ENCODE results near the gene TEDC2. TPM values are rescaled to one million over a fixed set of nuclear protein-coding genes. Genes with fewer than 3 reads are reported as not detected.
"Not testable (repeated sequence)": the region's sequence is repeated elsewhere in the genome, so short reads cannot be mapped to it uniquely, and the experiment has no call there.

Gene TEDC2, protein sequence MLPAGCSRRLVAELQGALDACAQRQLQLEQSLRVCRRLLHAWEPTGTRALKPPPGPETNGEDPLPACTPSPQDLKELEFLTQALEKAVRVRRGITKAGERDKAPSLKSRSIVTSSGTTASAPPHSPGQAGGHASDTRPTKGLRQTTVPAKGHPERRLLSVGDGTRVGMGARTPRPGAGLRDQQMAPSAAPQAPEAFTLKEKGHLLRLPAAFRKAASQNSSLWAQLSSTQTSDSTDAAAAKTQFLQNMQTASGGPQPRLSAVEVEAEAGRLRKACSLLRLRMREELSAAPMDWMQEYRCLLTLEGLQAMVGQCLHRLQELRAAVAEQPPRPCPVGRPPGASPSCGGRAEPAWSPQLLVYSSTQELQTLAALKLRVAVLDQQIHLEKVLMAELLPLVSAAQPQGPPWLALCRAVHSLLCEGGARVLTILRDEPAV
- polyA plus RNA-seq (ENCODE audit: insufficient read length in 3 of 3) = 1 to 10 TPM; 7.9 to 9.3 (median 9.0) TPM

DNA sequence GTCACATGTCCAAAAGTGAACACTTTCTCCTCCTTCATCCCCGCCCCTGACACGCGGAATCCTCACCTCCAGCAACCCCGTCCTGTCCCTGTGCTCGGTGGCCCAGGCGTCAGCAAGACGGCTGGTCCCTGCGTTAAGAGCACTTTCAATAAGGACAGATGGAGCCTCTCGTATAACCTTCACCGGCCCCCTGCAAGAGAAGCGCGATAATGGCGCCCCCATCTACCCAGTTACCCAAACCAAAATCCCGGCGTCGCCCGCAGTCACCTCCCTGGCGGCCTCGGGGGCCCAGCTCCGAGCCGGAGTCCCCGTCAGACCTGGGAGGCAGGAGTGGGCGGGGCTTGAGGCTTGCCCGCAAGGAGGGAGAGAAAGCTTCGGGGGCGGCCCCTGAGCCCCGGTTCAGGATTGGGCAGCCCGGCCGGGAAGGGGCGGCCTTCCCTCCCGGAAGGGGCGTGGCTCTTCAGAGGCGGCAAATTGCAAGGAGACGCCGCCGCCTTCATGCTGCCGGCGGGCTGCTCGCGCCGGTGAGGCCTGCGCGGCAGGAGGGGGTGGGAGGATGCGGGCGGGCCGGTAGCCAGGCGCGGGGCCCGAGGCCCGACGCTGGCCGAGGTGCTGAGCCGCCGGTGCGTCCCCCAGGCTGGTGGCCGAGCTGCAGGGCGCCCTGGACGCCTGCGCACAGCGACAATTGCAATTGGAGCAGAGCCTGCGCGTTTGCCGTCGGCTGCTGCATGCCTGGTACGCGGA is at the start of gene TEDC2:
TEDC2 (plus strand) TSS at position 463 of the 744 bp plus-strand sequence; CDS start at position 499, 36 bp downstream.
- DNase-seq (ENCODE audit: low read depth in 3 of 3, low spot score in 2 of 3) = peak in 2 of 3 donors; percentile 84 to 89

DNA sequence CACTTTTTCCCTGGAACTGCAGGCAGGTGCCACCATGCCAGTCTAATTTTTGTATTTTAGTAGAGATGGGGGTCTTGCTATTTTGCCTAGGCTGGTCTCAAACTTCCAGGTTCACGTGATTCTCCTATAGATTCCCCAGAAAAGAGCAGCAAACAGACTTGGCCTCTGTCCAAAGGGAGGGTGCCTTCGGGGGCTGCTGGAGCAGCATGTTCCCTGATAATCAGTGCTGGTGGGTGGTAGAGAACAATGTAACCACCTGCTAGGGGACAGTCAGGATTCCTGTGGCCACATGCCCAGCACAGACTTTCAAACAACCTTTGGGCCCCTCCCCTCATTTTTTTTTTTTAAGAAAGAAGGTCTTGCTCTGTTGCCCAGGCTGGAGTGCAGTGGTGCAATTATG is 44.8 kb upstream of the TEDC2 start:
- DNase-seq (ENCODE audit: low read depth in 3 of 3, low spot score in 2 of 3) = no peak

DNA sequence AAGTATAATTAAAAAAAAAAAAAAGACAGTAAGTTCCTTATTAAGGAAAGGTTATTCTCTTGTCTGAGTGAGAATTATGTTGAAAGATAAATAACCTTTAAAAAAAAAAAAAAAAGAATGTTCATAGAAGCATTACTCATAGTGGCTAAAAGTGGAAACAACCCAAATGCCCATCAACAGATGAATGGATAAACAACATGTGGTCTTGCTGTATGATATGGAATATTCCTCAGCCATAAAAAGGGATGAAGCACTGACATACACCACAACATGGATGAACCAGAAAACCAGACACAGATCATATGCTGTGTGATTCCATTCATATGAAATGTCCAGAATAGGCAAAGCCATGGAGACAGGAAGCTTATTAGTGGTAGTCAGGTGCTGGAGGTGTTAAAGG is 39.9 kb upstream of the TEDC2 start:
- DNase-seq (ENCODE audit: low read depth in 3 of 3, low spot score in 2 of 3) = no peak

DNA sequence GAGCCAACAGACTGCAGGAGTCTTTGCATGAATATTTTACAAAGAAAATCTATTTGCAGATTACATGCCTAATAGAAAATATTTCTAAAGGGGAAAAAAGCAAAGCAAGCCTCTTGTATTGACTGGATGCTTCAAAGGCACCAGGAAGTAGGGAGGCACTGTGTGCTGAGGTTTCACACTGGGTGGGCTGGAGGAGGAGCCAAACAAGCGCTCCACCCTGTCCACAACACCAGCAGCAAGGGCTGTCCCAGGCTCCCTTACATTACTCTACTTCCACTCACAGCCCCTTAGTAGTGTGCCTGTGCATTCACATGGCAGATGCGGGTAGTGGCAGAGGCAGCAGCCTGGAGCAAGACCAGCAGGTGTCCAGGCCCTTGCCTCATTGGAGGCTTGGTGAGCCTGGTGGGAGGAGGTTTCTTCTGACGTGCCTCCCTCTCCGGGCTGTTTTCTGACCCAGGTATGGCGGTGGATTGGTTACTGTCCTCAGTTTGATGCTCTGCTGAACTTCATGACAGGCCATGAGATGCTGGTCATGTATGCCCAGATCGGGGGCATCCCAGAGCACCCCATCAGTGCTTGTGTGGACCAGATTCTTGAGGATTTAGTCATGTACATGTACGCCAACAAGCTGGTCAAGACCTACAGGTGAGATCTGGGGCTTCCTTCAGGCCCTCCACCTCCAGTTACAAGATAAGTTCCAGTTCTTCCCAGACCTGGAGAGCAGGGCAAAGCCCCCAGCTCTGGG is 37.6 kb upstream of the TEDC2 start:
- no peak for DNase-seq (ENCODE audit: low read depth in 3 of 3, low spot score in 2 of 3)

DNA sequence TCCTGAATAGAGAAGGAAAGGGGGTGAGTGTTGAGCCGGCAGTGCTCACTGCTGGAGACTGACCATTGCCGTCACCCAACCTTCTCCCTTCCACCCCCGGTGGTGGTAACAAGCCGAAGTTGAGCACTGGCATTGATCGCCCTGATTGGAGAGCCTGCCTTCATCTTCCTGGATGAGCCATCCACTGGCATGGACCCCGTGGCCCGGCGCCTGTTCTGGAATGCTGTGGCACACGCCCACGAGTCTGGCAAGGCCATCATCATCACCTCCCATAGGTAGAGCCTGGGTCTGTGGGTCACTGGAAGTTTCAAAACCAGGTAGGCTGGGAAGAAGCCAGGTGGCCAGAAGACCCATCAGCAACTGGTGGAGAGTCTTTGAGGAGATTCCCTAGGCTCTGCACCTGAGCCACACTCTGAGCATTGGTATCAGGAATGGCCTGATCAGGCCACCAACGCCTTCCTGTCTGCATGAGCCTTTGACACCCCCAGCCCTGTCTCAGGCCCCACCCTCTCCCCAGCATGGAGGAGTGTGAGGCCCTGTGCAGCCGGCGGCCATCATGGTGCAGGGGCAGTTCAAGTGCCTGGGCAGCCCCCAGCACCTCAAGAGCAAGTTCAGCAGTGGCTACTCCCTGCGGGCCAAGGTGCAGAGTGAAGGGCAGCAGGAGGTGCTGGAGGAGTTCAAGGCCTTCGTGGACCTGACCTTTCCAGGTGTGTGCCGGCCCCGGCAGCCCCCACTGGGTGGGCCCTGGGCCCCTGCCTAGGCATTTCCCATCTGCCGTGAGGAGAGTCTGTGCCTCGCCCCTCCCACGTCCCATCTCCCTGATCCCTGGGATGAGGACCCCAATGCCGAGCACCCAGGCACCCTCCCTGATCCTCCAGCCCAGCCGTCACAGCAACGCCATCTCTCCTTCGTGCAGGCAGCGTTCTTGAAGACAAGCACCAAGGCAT is 35.6 kb upstream of the TEDC2 start:
- no peak for DNase-seq (ENCODE audit: low read depth in 3 of 3, low spot score in 2 of 3)

DNA sequence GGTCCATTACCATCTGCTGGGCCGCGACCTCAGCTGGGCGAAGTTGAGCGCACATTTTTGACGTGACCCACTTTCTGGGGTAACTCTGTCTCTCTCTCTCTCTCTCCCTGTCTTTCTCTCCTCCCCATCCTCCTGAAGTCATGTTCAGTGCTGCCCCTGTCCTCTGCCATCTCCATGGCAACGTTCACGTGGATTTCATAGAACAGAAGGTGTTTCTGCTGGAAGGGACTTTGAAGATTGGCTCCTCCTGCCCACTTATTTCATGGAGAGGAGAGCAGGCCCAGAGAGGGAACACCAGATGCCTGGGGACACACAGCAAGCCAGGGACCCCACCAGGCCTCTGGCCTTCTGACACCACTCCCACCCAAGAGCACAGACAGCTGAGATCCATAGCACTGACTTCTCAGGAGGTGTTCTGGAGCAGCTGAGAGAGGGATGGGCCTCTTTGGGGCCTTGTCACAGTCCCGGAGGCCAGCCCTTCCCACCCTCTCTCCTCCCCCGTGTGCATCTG is 34.8 kb upstream of the TEDC2 start:
- DNase-seq (ENCODE audit: low read depth in 3 of 3, low spot score in 2 of 3) = no peak

DNA sequence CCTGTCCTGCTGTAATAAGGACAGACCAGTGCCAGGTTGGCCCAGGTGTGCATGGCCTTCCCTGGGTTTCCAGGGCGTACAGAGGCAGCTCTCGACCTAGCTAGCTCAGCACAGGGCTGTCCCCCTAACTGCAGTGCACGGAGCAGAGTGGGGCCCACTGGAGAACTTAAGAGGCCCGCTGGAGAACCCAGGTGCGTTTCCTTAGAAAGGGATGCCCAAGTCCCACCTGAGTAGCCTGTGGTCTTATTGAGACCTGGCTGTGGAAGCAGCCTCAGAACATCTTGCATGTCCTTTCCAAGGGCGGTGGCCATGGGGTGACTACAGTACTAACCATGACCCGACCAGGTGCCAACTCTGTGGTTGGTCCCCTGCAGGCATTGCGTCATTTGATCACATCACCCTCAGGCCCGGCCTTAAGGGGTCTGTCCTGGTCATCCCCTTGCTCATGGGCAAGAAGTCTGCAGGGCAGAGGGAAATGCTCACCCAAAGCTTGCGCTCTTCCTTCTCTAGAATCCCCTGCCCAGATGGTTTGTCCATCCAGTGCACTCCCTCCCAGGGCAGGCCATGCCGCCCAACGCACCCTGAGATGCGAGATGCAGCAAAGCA is 34.0 kb upstream of the TEDC2 start:
- DNase-seq (ENCODE audit: low read depth in 3 of 3, low spot score in 2 of 3) = no peak

DNA sequence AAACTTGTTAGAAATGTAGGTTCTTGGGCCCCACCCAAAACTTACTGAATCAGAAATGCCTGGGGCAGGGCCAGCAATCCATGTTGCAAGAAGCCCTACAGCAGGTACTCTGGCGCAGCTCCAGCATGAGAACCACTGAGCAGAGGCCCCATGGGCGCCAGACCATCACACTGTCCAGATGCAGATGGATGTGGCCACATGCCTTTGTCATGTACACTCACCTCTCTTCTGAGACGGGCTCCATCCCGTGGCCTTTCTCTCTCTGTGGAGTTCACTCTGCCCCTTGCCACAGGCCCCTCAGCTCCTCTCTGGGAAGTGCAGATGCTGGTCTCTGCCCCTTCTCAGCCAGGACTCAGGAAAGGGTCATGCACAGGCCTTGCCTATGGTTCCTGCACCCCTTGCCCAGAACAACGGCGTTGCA is 33.0 kb upstream of the TEDC2 start:
- DNase-seq (ENCODE audit: low read depth in 3 of 3, low spot score in 2 of 3) = no peak

DNA sequence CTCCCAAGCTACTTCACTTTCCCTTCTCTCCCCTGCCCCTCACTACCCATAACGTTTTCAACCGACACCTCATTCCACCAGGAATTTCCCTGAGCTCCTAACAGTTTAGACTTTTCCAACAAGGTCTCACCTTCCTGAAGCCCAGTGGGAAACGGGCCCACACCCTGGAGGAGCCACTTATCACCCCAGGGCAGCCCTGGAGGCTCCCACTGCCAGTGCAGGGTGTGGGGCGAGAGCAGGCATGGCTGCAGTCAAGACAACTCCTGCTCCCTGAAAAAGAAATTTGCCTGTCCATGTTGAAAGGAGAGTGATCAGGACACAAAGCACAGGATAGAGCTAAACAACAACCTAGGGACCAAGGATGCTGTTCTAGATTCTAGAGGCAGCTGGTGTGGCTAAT is 32.4 kb upstream of the TEDC2 start:
- no peak for DNase-seq (ENCODE audit: low read depth in 3 of 3, low spot score in 2 of 3)

DNA sequence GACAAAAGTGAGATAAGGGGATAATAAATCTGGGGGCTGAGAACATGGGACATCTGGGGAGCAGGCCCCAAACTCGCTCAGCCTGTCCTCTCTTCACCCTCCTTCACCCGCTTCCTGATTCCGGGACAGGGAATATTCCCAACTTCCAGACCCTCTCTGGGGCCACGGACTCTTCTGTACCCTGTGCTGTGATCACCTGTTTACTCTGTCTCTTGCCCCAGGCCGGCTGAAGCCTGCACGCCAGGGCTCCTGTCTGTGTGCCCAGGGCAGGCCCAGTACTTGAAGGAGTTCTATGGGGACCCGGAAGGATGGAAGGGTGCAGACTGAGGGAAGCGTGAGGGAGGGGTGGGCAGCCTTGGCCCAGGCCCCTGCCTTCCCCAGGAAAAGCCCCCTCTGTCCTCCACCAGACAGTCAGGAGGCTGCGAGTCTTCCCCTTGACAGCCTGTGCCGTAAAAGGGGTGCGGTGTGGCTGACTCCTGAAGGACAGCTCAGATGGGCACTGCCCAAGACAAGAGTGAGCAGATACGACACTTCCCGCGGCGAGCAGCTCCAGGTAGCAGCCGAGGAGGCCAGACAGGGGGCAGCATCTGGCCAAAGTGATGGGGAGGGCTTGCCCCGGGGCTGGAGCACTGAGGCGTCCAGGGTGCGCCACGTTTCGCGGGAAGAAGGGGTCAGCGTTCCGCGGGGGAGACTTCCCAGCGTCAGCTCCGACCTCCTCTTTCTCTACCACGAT is 31.7 kb upstream of the TEDC2 start:
- peak in 2 of 3 donors; percentile 13 to 29 for DNase-seq (ENCODE audit: low read depth in 3 of 3, low spot score in 2 of 3)

DNA sequence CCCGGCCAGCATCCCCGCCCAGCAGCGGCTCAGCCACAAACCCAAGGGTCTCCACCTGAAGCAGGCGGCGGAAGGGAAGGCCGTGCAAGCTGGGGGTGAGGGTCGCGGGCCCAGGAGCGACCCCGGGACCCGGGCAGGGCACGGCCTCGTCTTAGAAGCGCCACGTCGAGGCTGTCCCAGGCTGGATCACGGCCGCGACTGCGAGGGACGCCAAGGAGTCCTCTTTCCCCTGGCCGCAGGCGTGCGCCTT is 31.2 kb upstream of the TEDC2 start:
- DNase-seq (ENCODE audit: low read depth in 3 of 3, low spot score in 2 of 3) = no peak

DNA sequence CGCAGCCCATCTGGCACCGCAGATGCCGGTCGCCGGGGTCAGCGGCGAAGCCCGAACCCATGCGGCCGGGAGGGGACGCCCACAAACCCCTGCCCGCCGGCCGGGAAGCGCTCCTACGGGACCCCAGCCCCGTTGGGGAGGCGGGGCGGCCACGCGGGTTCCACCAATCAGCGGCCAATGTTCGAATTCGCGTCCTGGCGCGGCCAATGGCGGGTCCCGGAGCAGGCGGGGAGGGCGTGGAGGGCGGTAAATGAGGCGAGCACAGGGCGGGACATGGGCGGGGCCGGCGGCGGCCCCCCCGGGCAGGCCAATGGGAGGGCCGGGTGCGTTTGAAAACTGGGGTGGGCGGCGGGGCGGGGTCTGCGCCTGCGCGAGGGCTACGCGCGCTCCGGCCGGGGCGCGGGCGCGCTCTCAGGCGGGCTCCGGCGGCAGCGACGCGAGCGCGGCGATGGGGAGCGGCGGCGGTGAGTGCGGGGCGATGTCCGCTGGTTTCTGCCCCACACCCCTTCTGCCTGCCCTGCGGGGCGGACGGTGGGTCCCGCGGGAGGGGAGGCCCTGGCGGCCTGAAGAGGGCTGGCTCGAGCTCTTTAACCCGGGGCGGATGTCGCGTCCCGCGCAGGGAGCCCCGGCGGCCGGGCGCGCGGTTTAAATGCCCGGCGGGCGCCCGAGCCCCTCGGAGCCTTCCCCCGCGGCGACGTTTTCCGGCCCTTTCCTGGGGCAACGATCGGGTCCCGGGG is 30.7 kb upstream of the TEDC2 start, which contains the start of gene CCNF:
CCNF (plus strand) TSS at position 414 of the 737 bp plus-strand sequence; CDS start at position 449, 35 bp downstream.
- DNase-seq (ENCODE audit: low read depth in 3 of 3, low spot score in 2 of 3) = peak; percentile 81 to 92 (median 90)

DNA sequence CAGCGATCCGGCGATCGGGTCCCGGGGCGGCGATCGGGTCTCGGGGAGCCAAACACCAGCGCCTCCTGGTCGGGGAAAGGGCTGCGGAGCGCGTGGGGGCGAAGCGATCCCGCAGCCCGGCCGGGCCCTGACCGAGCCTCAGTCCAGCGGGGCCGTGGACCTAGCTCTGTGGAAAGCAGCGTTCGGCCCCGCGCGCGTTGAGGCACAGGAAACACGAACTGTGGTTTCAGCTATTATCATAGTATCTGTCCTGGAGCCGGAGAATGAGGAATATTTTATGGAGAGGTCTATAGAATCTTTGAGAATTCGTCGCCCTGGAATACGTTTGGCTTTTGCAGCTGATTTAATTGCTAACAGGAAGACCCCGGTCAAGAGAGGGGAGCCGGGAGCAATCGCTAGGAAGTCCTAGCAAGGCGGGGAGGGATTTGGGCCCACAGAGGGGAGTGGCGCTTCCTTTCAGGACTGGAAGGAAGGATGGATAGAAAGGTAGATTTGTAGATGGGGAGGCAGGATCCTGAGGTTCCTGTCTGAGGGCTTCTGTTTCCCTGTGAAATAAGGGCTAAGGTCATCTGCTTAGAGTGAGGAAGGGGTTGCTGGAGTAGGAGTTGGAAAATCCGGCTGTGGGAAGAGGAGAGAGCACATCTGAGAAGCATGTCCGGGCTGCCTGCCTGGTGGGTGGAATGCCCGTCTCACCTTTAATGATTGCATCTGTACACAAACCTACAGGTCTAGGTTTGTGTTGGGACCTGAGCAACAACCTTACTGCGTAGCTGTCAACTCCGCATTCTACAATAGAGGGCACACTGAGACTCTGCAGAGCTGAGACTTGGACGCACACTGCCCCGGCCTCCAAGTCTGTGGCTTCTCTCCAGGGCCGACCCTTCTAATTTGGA is 29.9 kb upstream of the TEDC2 start:
- no peak for DNase-seq (ENCODE audit: low read depth in 3 of 3, low spot score in 2 of 3)

DNA sequence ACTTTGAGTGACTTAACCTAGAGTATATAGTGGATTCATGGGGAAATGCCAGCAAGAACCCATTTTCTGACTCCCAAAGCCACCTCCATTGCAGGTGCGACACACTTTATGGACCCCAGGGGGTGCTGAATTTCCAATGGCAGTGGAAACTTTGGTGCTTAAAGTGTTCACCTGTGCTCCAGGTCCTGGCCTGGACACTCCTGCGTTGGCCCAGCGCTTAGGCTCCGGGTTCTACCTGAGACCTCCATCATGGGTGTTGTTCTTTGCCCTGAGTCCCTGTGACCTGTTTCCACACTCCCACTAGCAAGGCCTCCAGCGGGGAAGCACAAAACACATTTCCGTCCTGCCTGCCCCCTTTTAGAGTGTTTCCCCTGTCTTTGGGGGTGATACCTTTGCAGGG is 27.6 kb upstream of the TEDC2 start:
- DNase-seq (ENCODE audit: low read depth in 3 of 3, low spot score in 2 of 3) = no peak

DNA sequence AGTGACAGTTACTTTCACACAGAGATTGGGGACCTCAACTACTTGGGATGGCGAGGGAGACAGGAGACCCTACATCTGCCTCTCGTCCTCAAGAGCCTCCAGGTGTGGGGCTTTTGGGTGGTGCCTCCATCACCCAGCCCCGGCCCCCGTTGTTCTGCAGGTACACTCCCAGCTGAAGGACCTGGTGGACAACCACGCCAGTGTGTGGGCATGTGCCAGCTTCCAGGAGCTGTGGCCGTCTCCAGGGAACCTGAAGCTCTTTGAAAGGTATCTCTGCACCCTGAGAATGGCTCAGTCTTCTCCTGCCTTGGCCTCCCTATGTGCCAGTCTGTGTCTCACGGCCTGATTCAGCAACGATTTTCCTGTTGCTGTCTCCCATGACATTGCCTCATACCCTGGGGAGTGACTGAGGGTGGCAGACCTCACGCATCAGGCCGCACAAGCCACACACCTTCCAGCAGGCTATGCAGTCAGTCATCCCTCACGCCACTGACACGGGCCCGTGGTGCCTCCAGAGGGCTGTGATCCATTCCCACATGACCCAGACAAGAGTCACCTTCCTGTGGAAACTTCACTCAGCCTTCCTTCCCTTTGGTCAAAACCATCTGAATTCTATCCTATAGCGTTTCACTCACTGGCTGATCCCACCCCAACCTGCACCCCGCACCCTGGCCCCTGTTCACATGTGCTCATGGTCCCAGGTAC is 27.0 kb upstream of the TEDC2 start:
- no peak for DNase-seq (ENCODE audit: low read depth in 3 of 3, low spot score in 2 of 3)

DNA sequence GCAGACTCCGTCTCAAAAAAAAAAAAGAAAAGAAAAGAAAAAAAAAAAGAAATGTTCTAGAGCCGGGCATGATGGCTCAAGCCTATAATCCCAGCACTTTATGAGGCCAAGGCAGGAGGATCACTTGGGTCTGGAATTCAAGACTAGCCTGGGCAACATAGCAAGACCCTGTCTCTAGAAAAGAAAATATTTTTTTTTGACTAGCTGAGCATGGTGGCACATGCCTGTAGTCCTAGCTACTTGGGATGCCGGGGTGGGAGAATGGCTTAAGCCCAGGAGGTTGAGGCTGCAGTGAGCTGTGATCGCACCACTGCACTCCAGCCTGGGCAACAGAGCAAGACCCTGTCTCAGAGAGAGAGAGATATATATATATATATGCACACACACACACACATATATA is 24.7 kb upstream of the TEDC2 start:
- not testable (repeated sequence) for DNase-seq (ENCODE audit: low read depth in 3 of 3, low spot score in 2 of 3)

DNA sequence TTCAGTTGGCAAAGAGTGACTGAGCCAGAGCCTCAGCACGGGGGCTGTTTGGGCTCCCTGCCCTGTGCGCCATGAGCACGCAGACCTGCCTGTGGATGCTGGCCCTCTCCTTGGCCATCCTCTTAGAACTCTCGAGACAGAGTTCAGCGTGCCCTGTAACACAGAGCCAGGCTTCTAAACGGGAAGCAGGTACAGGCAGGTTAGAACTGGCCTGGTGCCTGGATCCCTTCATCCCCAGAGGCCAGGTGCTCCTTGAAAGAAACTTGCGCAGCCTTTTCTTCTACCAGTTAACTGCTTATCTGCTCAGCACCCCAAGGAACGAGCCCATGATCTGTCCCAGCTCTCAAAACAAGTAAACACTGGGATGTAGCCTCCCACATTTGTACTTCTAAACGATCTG is 23.8 kb upstream of the TEDC2 start:
- DNase-seq (ENCODE audit: low read depth in 3 of 3, low spot score in 2 of 3) = no peak

Measured in right renal cortex interstitium (tissue), 3 donors.